SU-DHL-6 (cell line): ENCODE results near the gene DSG3.

Experiments
- H2AFZ ChIP-seq: fragments of 200-600 bp; sonication (generic); 2 replicates; pipeline ENCODE4 v1.6.1; 2014; ENCODE audit warnings: low read depth, mild to moderate bottlenecking, moderate library complexity, mixed read lengths, antibody characterized with exemption, low read length; ENCODE audit not compliant: severe bottlenecking
- H3F3A ChIP-seq: fragments of 200-600 bp; shearing (Covaris generic); 2 replicates; pipeline ENCODE4 v1.6.0; 2016; ENCODE audit warnings: antibody characterized with exemption, mild to moderate bottlenecking; ENCODE audit not compliant: insufficient read depth
- H3K27ac ChIP-seq: fragments of 200-600 bp; sonication (generic); 2 replicates; pipeline ENCODE4 v1.5.1; 2016; ENCODE audit warnings: low read depth, mild to moderate bottlenecking, low read length, moderate library complexity, mixed read lengths
- H3K27me3 ChIP-seq: fragments of 200-600 bp; sonication (generic), shearing (Covaris generic); 2 replicates; pipeline ENCODE4 v1.6.0; 2014; ENCODE audit warnings: mild to moderate bottlenecking, low read length
- H3K36me3 ChIP-seq: fragments of 200-600 bp; sonication (generic); 2 replicates; pipeline ENCODE4 v1.6.1; 2014; ENCODE audit warnings: mild to moderate bottlenecking, low read length, mixed read lengths
- H3K4me2 ChIP-seq: fragments of 300-600, 200-600 bp; shearing (Covaris generic), sonication (generic); 2 replicates; pipeline ENCODE4 v1.6.0; 2014; ENCODE audit warnings: low read length, low read depth, mild to moderate bottlenecking; ENCODE audit not compliant: poor library complexity, severe bottlenecking
- H3K4me3 ChIP-seq: fragments of 200-600 bp; sonication (generic); 2 replicates; pipeline ENCODE4 v1.5.1; 2014; ENCODE audit warnings: antibody characterized with exemption, low read length, mild to moderate bottlenecking, mixed read lengths; ENCODE audit not compliant: insufficient read depth, poor library complexity, severe bottlenecking
- H3K79me2 ChIP-seq: fragments of 200-600 bp; sonication (generic); 2 replicates; pipeline ENCODE4 v1.6.1; 2014; ENCODE audit warnings: mild to moderate bottlenecking, low read length, moderate library complexity; ENCODE audit not compliant: insufficient read depth
- H3K9ac ChIP-seq: fragments of 200-600 bp; sonication (generic); 2 replicates; pipeline ENCODE4 v1.7.0; 2014; ENCODE audit warnings: mild to moderate bottlenecking, low read length
- H3K9me2 ChIP-seq: fragments of 200-600 bp; sonication (generic); replicated peaks from 2 replicates; pipeline ENCODE4 v1.6.1; 2014; ENCODE audit warnings: low read length; ENCODE audit not compliant: insufficient read depth
- H3K9me3 ChIP-seq: fragments of 200-600 bp; sonication (generic); 2 replicates; pipeline ENCODE4 v1.6.1; 2014; ENCODE audit warnings: low read length, mixed read lengths; ENCODE audit not compliant: insufficient read depth
- H4K20me1 ChIP-seq: fragments of 200-600 bp; sonication (generic); 2 replicates; pipeline ENCODE4 v1.6.1; 2014; ENCODE audit warnings: low read depth, mild to moderate bottlenecking, antibody characterized with exemption, low read length, moderate library complexity, mixed read lengths
- EZH2phosphoT487 ChIP-seq: fragments of 200-600 bp; sonication (generic), shearing (Covaris generic); conservative IDR thresholded peaks from 2 replicates; pipeline ENCODE4 v1.6.1; 2018; ENCODE audit warnings: mild to moderate bottlenecking, antibody characterized with exemption, low read length, moderate library complexity, mixed read lengths
- TF ChIP-seq, protein P1 (sequence below): fragments of 200-600 bp; sonication (generic); IDR thresholded peaks from one replicate; pipeline ENCODE4 v1.5.1; 2017; ENCODE audit warnings: antibody characterized with exemption, mild to moderate bottlenecking, low read length, moderate library complexity; ENCODE audit not compliant: insufficient read depth, poor library complexity, severe bottlenecking

Gene DSG3

GRCh38 chr18:31413137-31413536, 34.4 kb upstream of the DSG3 start:
- H3K9ac ChIP-seq, result no peak overlapping the region
- no peak overlapping the region for H3K27ac ChIP-seq
- H3K27me3 ChIP-seq, result no peaks in the 10 kb centered on the region
- no peak overlapping the region for H3K4me2 ChIP-seq
- no peak overlapping the region for H2AFZ ChIP-seq
- H3K4me3 ChIP-seq, result no peak overlapping the region
- no peaks in the 10 kb centered on the region for H3F3A ChIP-seq
- no peaks in the 10 kb centered on the region for H3K9me2 ChIP-seq
- TF ChIP-seq, protein P1, sequence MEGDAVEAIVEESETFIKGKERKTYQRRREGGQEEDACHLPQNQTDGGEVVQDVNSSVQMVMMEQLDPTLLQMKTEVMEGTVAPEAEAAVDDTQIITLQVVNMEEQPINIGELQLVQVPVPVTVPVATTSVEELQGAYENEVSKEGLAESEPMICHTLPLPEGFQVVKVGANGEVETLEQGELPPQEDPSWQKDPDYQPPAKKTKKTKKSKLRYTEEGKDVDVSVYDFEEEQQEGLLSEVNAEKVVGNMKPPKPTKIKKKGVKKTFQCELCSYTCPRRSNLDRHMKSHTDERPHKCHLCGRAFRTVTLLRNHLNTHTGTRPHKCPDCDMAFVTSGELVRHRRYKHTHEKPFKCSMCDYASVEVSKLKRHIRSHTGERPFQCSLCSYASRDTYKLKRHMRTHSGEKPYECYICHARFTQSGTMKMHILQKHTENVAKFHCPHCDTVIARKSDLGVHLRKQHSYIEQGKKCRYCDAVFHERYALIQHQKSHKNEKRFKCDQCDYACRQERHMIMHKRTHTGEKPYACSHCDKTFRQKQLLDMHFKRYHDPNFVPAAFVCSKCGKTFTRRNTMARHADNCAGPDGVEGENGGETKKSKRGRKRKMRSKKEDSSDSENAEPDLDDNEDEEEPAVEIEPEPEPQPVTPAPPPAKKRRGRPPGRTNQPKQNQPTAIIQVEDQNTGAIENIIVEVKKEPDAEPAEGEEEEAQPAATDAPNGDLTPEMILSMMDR, result no peak
- no peak for TF ChIP-seq EZH2phosphoT487
- no peaks in the 10 kb centered on the region for H3K79me2 ChIP-seq
- H4K20me1 ChIP-seq, result no peaks in the 10 kb centered on the region
- no peaks in the 10 kb centered on the region for H3K36me3 ChIP-seq
- H3K9me3 ChIP-seq, result no peaks in the 10 kb centered on the region

GRCh38 chr18:31417850-31418249, 29.7 kb upstream of the DSG3 start:
- TF ChIP-seq EZH2phosphoT487, result no peak
- TF ChIP-seq, protein P1, result no peak
- Histone ChIP-seq H4K20me1 (no peaks in the 10 kb centered on the region), H3K9me3 (no peaks in the 10 kb centered on the region), H2AFZ (no peak overlapping the region), H3K4me2 (no peak overlapping the region), H3K36me3 (no peaks in the 10 kb centered on the region), H3K9me2 (no peaks in the 10 kb centered on the region), H3K27ac (no peak overlapping the region), H3F3A (no peaks in the 10 kb centered on the region), H3K27me3 (no peaks in the 10 kb centered on the region), H3K9ac (no peak overlapping the region), H3K4me3 (no peak overlapping the region), H3K79me2 (no peaks in the 10 kb centered on the region)

DNA sequence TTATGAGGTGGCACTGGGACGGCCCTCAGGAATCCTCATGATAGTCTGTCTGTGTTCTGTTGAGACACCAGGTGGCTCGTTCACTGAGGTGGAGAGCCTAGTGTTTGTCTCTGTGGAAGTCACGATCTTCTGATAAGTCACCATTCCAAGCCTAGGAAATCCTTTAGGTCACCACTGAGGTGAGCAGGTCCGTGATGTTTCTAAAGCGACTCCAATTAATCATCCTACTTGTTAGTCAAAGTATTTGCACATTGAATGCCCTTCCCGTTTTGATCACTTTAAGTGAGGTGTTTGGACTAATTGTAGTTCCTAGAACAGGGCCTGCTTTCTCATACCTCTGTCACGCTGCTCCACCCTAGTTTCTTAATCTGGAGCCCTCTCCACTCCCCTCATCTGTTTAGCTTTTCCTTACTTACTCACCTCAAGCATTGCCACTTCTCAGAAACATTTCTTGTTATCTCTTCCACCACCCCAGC, 28.0 kb upstream of the DSG3 start:
- Histone ChIP-seq H2AFZ (no peak overlapping the region), H3K9ac (no peak overlapping the region), H4K20me1 (no peaks in the 10 kb centered on the region), H3K9me2 (no peaks in the 10 kb centered on the region), H3K79me2 (no peaks in the 10 kb centered on the region), H3K9me3 (no peaks in the 10 kb centered on the region), H3K27me3 (no peaks in the 10 kb centered on the region), H3K4me2 (no peak overlapping the region), H3K27ac (no peak overlapping the region), H3K4me3 (no peak overlapping the region), H3F3A (no peaks in the 10 kb centered on the region), H3K36me3 (no peaks in the 10 kb centered on the region)
- no peak for TF ChIP-seq EZH2phosphoT487
- TF ChIP-seq, protein P1, result no peak
